ENCODE data around the gene ZNF804B. TPM values are rescaled to one million over a fixed set of nuclear protein-coding genes. Genes with fewer than 3 reads are reported as not detected.

The ZNF804B gene
- total RNA-seq, 1 experiment from 2014 or later, result not detected

GRCh38 chr7:89091550-89091949 is 332.1 kb downstream of the ZNF804B start:
- Histone ChIP-seq H3K4me1 (replicated peaks; ENCODE audit: insufficient read depth) (no peaks in the 10 kb centered on the region), H3F3A (ENCODE audit: insufficient read depth, low read depth) (no peaks in the 10 kb centered on the region), H3K79me2 (ENCODE audit: low read depth) (no peaks in the 10 kb centered on the region), H3K9me3 (ENCODE audit: insufficient read depth, low read depth) (no peaks in the 10 kb centered on the region), H3K4me2 (no peak overlapping the region), H3K9me2 (ENCODE audit: insufficient read depth) (no peaks in the 10 kb centered on the region), H3K4me3 (no peak overlapping the region), H2AFZ (no peak overlapping the region), H3K27ac (no peak overlapping the region), H3K36me3 (ENCODE audit: low read depth) (no peaks in the 10 kb centered on the region), H3K27me3 (ENCODE audit: insufficient read depth, low read depth) (no peaks in the 10 kb centered on the region), H4K20me1 (ENCODE audit: insufficient read depth) (no peaks in the 10 kb centered on the region)
- TF ChIP-seq EZH2 (IDR thresholded peaks at IDR 0.05; ENCODE audit: low read depth), result no peak
- TF ChIP-seq CTCF (conservative IDR thresholded peaks at IDR 0.05), result no peak
- intact Hi-C loops (cut with micrococcal nuclease; ENCODE audit: unreplicated experiment), result no loop called here
- no peak for DNase-seq
- no TSS peak for BruUV-seq (replicated peaks)
- POLR2A ChIA-PET (ENCODE audit: unreplicated experiment), result no interaction called here
- CTCF ChIA-PET, result no interaction called here

GRCh38 chr7:89094269-89094668 is 334.8 kb downstream of the ZNF804B start:
- H3K79me2 ChIP-seq (ENCODE audit: low read depth), result no peaks in the 10 kb centered on the region
- no peak overlapping the region for H3K4me3 ChIP-seq
- TF ChIP-seq EZH2 (IDR thresholded peaks at IDR 0.05; ENCODE audit: low read depth), result no peak
- TF ChIP-seq CTCF (conservative IDR thresholded peaks at IDR 0.05), result no peak
- no peak for DNase-seq
- ChIA-PET POLR2A (ENCODE audit: unreplicated experiment) (no interaction called here), CTCF (no interaction called here)
- H3K9me2 ChIP-seq (ENCODE audit: insufficient read depth), result no peaks in the 10 kb centered on the region
- H3K36me3 ChIP-seq (ENCODE audit: low read depth), result no peaks in the 10 kb centered on the region
- intact Hi-C loops (cut with micrococcal nuclease; ENCODE audit: unreplicated experiment), result no loop called here
- H2AFZ ChIP-seq, result no peak overlapping the region
- no peak overlapping the region for H3K27ac ChIP-seq
- no peak overlapping the region for H3K4me2 ChIP-seq
- H3K9me3 ChIP-seq (ENCODE audit: insufficient read depth, low read depth), result no peaks in the 10 kb centered on the region
- H3K4me1 ChIP-seq (replicated peaks; ENCODE audit: insufficient read depth), result no peaks in the 10 kb centered on the region
- no TSS peak for BruUV-seq (replicated peaks)
- H3K27me3 ChIP-seq (ENCODE audit: insufficient read depth, low read depth), result no peaks in the 10 kb centered on the region
- H4K20me1 ChIP-seq (ENCODE audit: insufficient read depth), result no peaks in the 10 kb centered on the region
- H3F3A ChIP-seq (ENCODE audit: insufficient read depth, low read depth), result no peaks in the 10 kb centered on the region

GRCh38 chr7:89103564-89103963 is 344.1 kb downstream of the ZNF804B start:
- no peaks in the 10 kb centered on the region for H3F3A ChIP-seq (ENCODE audit: insufficient read depth, low read depth)
- DNase-seq, result no peak
- no peaks in the 10 kb centered on the region for H3K9me3 ChIP-seq (ENCODE audit: insufficient read depth, low read depth)
- H4K20me1 ChIP-seq (ENCODE audit: insufficient read depth), result no peaks in the 10 kb centered on the region
- POLR2A ChIA-PET (ENCODE audit: unreplicated experiment), result no interaction called here
- no peaks in the 10 kb centered on the region for H3K36me3 ChIP-seq (ENCODE audit: low read depth)
- no peak overlapping the region for H3K4me3 ChIP-seq
- TF ChIP-seq CTCF (conservative IDR thresholded peaks at IDR 0.05) (no peak), EZH2 (IDR thresholded peaks at IDR 0.05; ENCODE audit: low read depth) (no peak)
- H3K4me1 ChIP-seq (replicated peaks; ENCODE audit: insufficient read depth), result no peaks in the 10 kb centered on the region
- H3K79me2 ChIP-seq (ENCODE audit: low read depth), result no peaks in the 10 kb centered on the region
- intact Hi-C loops (cut with micrococcal nuclease; ENCODE audit: unreplicated experiment), result no loop called here
- H3K27ac ChIP-seq, result no peak overlapping the region
- no TSS peak for BruUV-seq (replicated peaks)
- no peaks in the 10 kb centered on the region for H3K27me3 ChIP-seq (ENCODE audit: insufficient read depth, low read depth)
- no peak overlapping the region for H2AFZ ChIP-seq
- no peaks in the 10 kb centered on the region for H3K9me2 ChIP-seq (ENCODE audit: insufficient read depth)
- CTCF ChIA-PET, result no interaction called here
- no peak overlapping the region for H3K4me2 ChIP-seq
